ENCODE measurements around the gene CAD. TPM values are rescaled to one million over a fixed set of nuclear protein-coding genes. Genes with fewer than 3 reads are reported as not detected.

Gene CAD
- total RNA-seq, result 32.1 and 72.8 TPM in 2 replicates

DNA sequence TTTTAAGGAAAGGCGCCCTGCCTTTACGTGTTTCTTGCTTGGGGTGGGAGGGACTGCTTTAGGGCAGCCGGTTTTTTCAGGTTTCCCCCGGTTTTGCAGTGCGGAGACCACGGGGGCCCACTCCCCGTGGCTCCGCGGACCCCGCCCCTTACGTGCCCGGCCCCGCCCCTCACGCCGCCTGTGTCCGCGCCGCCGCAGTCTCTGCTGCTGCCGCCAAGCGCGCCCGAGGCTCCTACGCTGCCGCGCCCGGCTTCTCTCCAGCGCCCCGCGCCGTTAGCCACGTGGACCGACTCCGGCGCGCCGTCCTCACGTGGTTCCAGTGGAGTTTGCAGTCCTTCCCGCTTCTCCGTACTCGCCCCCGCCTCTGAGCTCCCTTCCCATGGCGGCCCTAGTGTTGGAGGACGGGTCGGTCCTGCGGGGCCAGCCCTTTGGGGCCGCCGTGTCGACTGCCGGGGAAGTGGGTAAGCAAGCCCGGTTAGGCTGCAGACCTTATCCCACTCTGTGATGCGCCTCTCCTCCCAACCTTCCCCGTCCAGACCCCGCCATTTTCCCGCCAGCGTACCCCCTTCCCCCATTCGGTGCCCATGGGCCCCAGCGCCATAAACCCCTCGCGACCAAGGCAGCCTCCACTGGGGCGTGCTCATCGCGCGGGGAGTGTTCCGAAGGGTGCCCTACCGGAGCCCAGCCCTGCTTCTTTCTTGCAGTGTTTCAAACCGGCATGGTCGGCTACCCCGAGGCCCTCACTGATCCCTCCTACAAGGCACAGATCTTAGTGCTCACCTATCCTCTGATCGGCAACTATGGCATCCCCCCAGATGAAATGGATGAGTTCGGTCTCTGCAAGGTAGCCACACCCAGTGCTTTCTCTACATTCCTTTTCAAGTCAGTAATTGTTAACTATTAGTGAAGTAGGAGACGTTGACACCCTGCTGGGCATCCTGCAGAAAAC, at the start of gene CAD:
Gene CAD (plus strand): TSS at position 197 of the 949 bp plus-strand sequence. CDS start 183 bp downstream, at position 380.

DNA sequence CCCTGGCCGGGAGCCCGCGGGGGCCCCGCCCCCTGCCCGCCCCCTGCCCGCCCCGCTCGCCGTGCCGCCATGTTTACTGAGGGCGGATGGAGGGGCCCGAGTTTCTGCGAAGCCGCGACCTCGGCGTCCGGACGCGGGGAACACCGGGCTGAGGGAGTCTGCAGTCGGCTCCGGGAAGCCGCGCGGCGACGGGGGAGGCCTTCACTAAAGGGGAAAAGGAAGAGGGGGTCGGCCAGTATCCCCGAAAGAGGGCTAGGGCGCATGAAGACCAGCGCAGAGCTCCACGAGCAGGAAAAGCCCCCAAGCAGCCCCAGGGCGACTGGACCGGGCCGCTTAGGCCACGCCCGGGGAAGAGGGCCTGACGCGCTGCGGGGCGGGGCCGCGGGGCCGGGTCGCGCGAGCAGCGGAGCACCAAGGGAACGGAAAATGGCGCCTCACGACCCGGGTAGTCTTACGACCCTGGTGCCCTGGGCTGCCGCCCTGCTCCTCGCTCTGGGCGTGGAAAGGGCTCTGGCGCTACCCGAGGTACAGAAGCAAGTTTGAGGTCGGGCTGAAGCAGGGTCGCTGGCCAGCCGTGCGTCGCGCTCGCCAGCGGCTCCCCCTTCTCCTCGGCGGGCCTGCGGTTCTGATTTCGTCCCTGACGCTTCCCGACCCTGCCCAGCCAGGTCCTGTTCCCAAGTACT, 5.1 kb upstream of the CAD start, which contains the start of the genes ATRAID and SLC5A6:
Gene ATRAID (plus strand): TSS at position 99 of the 683 bp plus-strand sequence. CDS start 328 bp downstream, at position 427.
Gene SLC5A6 (minus strand): TSS at position 326 of the 683 bp plus-strand sequence. CDS start 4,618 bp downstream, outside the sequence.

DNA sequence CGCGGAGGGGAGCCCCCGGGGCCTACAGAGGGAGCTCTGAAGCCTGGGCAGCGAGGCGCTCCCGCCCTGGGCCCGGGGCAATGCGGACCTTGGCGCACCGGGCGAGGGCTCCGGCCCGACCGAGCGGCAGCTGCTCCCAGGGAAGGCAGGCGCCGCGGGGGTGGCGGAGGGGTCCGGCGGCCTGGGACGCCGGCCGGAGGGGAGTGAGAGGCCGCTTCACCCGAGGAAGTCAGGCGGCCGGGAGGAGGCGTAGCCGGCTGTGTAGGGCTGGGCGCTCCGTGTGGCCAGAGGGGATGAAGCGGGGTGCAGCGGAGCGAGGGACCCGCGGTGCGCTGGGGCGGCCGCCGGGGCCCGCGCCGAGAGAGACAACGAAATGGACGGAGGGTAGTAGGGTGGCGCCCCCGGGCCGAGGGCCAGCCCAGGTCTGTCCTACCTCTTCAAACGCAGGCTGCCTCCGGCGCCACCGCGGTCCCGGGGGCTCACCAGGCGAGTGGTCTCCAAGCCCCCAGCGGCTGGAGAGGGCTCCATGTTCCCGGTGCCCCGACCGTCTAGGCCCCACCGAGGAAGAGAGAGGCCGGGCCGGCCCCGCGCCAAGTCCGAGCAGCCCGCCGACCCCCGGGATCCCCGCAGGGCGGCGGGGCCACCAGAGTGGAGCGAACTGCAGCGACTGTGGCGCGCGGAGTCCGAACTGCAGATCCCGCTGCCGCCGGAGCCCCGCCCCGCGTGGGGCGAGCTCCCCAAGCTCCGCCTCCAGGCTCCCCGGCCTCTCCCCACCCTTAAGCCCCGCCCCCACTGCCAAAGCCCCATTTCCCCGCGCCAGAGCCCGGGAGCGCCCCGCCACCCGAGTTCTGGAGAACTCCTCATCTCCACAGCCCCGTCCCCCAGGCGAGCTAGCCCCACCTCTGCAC, 45.5 kb downstream of the CAD start, which contains the start of gene SLC30A3:
Gene SLC30A3 (minus strand): TSS at position 669 of the 908 bp plus-strand sequence. CDS start 141 bp downstream, at position 528.

DNA sequence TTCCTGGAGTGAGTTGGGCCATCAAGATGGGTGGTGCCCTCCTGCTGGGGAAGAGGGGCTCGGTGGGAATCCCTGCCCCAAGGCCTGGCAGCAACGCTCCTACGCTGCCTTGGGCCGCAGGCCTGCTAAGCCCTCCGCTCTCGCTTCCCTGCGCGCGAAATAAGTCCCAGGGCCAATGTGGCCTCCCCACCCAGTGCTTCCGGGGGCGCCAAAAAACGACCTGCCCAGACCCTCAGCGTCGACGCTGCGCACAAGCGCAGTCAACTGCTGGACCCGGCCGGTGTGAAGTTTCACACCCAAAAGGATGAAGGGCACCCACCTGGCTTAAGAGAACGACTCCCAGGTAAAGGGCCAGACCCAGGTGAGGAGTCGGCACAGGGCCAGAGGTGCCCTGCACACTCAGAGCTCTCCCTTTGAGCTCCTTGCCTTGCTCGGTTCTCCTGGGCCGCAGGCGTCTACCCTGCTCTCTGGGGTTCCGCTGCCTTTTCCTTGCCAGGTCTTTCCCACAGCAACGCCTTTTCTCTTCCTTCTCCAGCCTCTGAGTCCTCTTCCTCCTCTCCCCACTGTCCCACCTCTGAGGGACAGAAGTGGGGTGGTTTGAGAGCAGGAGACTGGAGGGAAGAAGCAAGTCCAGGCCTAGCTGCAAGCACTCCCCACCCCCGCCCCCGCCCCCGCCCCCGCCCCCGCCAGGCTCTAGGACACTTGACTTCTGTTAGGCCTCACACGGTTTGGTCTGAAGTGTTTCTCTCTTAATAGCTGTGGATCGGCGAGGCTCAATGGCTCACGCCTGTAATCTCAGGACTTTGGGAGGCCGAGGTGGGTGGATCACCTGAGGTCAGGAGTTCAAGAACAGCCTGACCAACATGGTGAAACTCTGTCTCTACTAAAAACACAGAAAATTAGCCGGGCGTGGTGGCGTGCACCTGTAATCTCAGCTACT, 58.3 kb downstream of the CAD start, which contains the start of gene DNAJC5G:
Gene DNAJC5G (plus strand): TSS at position 223 of the 940 bp plus-strand sequence. CDS start 1,296 bp downstream, outside the sequence.

DNA sequence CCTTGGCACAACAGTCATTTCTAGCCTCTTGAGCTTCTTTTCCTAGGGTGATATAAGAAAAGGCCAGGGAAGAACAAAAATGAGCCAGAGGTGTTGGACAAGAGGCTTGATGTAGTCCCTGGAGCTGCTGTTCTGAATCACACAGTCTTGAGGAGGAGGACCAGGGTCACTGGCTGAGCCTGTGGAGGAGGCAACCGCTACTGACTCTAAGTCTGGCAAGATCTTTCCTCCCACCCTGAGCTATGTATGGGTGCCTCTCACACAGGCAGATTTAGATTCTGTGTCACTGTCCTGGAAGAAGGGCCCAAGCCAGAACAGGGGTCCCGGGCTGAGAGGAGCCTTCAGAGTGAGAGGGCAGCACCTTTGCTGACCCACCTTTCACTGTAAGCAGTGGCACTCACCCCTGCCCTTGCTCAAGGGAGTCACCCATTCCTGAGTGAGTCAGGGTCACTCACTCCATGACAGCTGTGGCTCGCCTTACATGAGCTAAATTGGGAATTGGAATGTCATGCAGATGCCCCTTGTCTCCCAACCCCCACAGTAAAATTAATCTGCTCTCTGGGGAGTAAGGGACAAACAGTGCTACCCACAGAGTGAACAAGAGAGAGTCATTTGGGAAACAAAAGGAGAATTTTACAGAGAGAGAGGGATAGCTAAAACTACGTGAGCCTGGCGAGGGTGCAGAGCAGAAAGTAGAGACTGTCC, 64.8 kb downstream of the CAD start, which contains the start of gene TRIM54:
Gene TRIM54 (plus strand): TSS at position 575 of the 705 bp plus-strand sequence. CDS start 303 bp downstream, outside the sequence.

Other genes with a start within 250 kb of the CAD start
- 6.5 and 7.7 TPM in 2 replicates for gene MAPRE3, start 246.7 kb upstream of the CAD start, total RNA-seq
- 49.3 and 60.7 TPM in 2 replicates for gene TMEM214, start 184.4 kb upstream of the CAD start, total RNA-seq
- gene AGBL5, start 165.7 kb upstream of the CAD start, total RNA-seq, result 25.1 and 25.8 TPM in 2 replicates
- gene OST4, start 145.7 kb upstream of the CAD start, total RNA-seq, result 334 and 797 TPM in 2 replicates
- 394 and 462 TPM in 2 replicates for gene EMILIN1, start 138.8 kb upstream of the CAD start, total RNA-seq
- gene KHK, start 130.6 kb upstream of the CAD start, total RNA-seq, result 0.59 and 1.2 TPM in 2 replicates
- 10.4 and 13.2 TPM in 2 replicates for gene CGREF1, start 98.2 kb upstream of the CAD start, total RNA-seq
- gene ABHD1, start 93.6 kb upstream of the CAD start, total RNA-seq, result not detected in 2 replicates
- gene PREB, start 82.7 kb upstream of the CAD start, total RNA-seq, result 41.3 and 46.9 TPM in 2 replicates
- not detected in 2 replicates for gene PRR30, start 78.0 kb upstream of the CAD start, total RNA-seq
- gene TCF23, start 68.4 kb upstream of the CAD start, total RNA-seq, result not detected in 2 replicates
- gene ATRAID, start 5.3 kb upstream of the CAD start, total RNA-seq, result 128 and 271 TPM in 2 replicates
- gene SLC5A6, start 5.1 kb upstream of the CAD start, total RNA-seq, result 20.8 and 37.6 TPM in 2 replicates
- 0.09 TPM in 1 of 2 replicates, not detected in the other for gene SLC30A3, start 45.7 kb downstream of the CAD start, total RNA-seq
- not detected in 2 replicates for gene DNAJC5G, start 58.1 kb downstream of the CAD start, total RNA-seq
- gene TRIM54, start 65.1 kb downstream of the CAD start, total RNA-seq, result not detected in 2 replicates
- 0.30 and 0.42 TPM in 2 replicates for gene UCN, start 91.1 kb downstream of the CAD start, total RNA-seq
- 73.6 and 107 TPM in 2 replicates for gene MPV17, start 105.7 kb downstream of the CAD start, total RNA-seq
- 28.8 and 35.8 TPM in 2 replicates for gene GTF3C2, start 139.4 kb downstream of the CAD start, total RNA-seq
- gene EIF2B4, start 153.0 kb downstream of the CAD start, total RNA-seq, result 17.8 and 23.0 TPM in 2 replicates
- 113 and 139 TPM in 2 replicates for gene SNX17, start 153.2 kb downstream of the CAD start, total RNA-seq
- gene ZNF513, start 163.4 kb downstream of the CAD start, total RNA-seq, result 9.8 and 11.6 TPM in 2 replicates
- gene PPM1G, start 192.2 kb downstream of the CAD start, total RNA-seq, result 56.4 and 77.7 TPM in 2 replicates
- 104 and 112 TPM in 2 replicates for gene NRBP1, start 211.3 kb downstream of the CAD start, total RNA-seq
- gene KRTCAP3, start 225.0 kb downstream of the CAD start, total RNA-seq, result not detected in 2 replicates

Measured in smooth muscle cell of the umbilical artery (primary cell).